Measurements from ENCODE around the gene SEC24B. TPM values are rescaled to one million over a fixed set of nuclear protein-coding genes. Genes with fewer than 3 reads are reported as not detected.

Gene SEC24B
- total and polyA plus RNA-seq, 2 donors (not counting 3 experiments of a cell fraction or from before 2014, with no cell fraction given) = 35.9 to 46.2 TPM

- no peak for TF ChIP-seq POLR2A (IDR thresholded peaks at IDR 0.05; ENCODE audit: low read depth, low read length)
- TF ChIP-seq POLR2AphosphoS5 (IDR thresholded peaks at IDR 0.05; ENCODE audit: insufficient read depth, low read depth, low read length) = no peak
- TF ChIP-seq EZH2 (IDR thresholded peaks at IDR 0.05; ENCODE audit: borderline replicate concordance, low read depth, low read length, severe bottlenecking) = no peak
- no peak for TF ChIP-seq CTCF (IDR thresholded peaks at IDR 0.05; ENCODE audit: extremely low read depth in 1 of 2, insufficient read depth in 1 of 2, low read depth in 1 of 2, low read length in 2 of 2)
- TF ChIP-seq JUN (IDR thresholded peaks at IDR 0.05; ENCODE audit: borderline replicate concordance, insufficient read depth, insufficient read length, low read depth) = no peak
- no peak for TF ChIP-seq GATA2 (IDR thresholded peaks at IDR 0.05; ENCODE audit: insufficient read depth, insufficient read length, low read depth, low read length)
- TF ChIP-seq MYC (IDR thresholded peaks at IDR 0.05; ENCODE audit: low read depth, low read length) = no peak
- Histone ChIP-seq H3K27me3 (ENCODE audit: control insufficient read depth in 2 of 2, insufficient read depth in 2 of 2, low read length in 2 of 2) (no peaks in the 10 kb centered on the region), H3K4me1 (ENCODE audit: control insufficient read depth, extremely low read depth, insufficient read depth, low read length) (peaks cover 17% of the 10 kb centered on the region), H3K79me2 (ENCODE audit: control insufficient read depth, insufficient read depth, low read length) (no peaks in the 10 kb centered on the region), H4K20me1 (replicated peaks; ENCODE audit: control insufficient read depth, extremely low read depth, insufficient read depth, low read length) (no peaks in the 10 kb centered on the region), H3K9me1 (replicated peaks; ENCODE audit: control insufficient read depth, extremely low read depth, insufficient read depth, low read length) (no peaks in the 10 kb centered on the region), H3K4me2 (ENCODE audit: insufficient read depth, low read length) (no peak overlapping the region), H3K9ac (replicated peaks; ENCODE audit: extremely low read depth, insufficient read depth, low read length) (no peak overlapping the region), H2AFZ (ENCODE audit: low read depth, low read length) (no peak overlapping the region), H3K4me3 (replicated peaks in 1 of 3; ENCODE audit: insufficient read depth in 1 of 3, low read depth in 1 of 3, low read length in 3 of 3) (no peak overlapping the region), H3K9me3 (replicated peaks; ENCODE audit: control insufficient read depth, insufficient read depth, low read length) (no peaks in the 10 kb centered on the region), H3K27ac (ENCODE audit: insufficient read depth, low read depth, low read length) (no peak overlapping the region), H3K36me3 (ENCODE audit: control insufficient read depth in 2 of 2, extremely low read depth in 1 of 2, insufficient read depth in 2 of 2, low read length in 2 of 2) (peaks cover 0 to 4% of the 10 kb centered on the region in 2 experiments)
- dilution Hi-C loops (cut with MboI; ENCODE audit: extremely low pct_ligation_motif_present, low sequenced_read_pairs) (no loop called here), intact Hi-C loops (cut with micrococcal nuclease) (no loop called here)
- BruUV-seq (replicated peaks) = no TSS peak
- ChIA-PET POLR2A (interaction anchor here (0.7 kb wide), 1 partner anchor 217 kb away, joined by 3 read pairs; no protein-coding TSS in a partner anchor), CTCF (interaction anchor here (0.8 to 1.6 kb wide), 3 partner anchors 105 to 120 kb away, joined by 3 to 4 read pairs (median 4); no protein-coding TSS in a partner anchor)
- DNase-seq (ENCODE audit: low read depth, low spot score) (peak; percentile 10), FAIRE-seq (no peak)
Measured at GRCh38 chr4:109547394-109547793, 113.8 kb downstream of the SEC24B start.
